ENCODE results near the gene TOR3A. TPM values are rescaled to one million over a fixed set of nuclear protein-coding genes. Genes with fewer than 3 reads are reported as not detected.
A peak's percentile ranks its signal among the peaks of the same experiment; 100 is the strongest.

TOR3A gene
- total RNA-seq, 1 experiment from 2014 or later = 25.2 TPM

- Mint-ChIP-seq H3K9me3 (ENCODE audit: unreplicated experiment) (peaks cover 17% of the 10 kb centered on the region), H3K27me3 (ENCODE audit: insufficient read depth, unreplicated experiment) (no peaks in the 10 kb centered on the region), H3K36me3 (ENCODE audit: insufficient read depth, unreplicated experiment) (peaks cover 23% of the 10 kb centered on the region), H3K4me3 (ENCODE audit: unreplicated experiment) (peak overlapping the region; percentile 12), H3K27ac (ENCODE audit: unreplicated experiment) (no peak overlapping the region), H3K4me1 (ENCODE audit: low read depth, unreplicated experiment) (peaks cover 7% of the 10 kb centered on the region)
- Histone ChIP-seq H3K4me1 (peaks cover 13% of the 10 kb centered on the region; the same call in 1 of the 2 replicates), H3K4me3 (ENCODE audit: low read depth, low read length) (no peak overlapping the region), H3K9me3 (peaks cover 6% of the 10 kb centered on the region; the same call in 1 of the 2 replicates), H3K27me3 (replicated peaks; ENCODE audit: control insufficient read depth, insufficient read depth, low read length) (no peaks in the 10 kb centered on the region), H3K36me3 (ENCODE audit: control insufficient read depth, insufficient read depth, low read length) (no peaks in the 10 kb centered on the region; the same call in 1 of the 2 replicates)
- no peak for DNase-seq
- intact Hi-C loops (cut with micrococcal nuclease; ENCODE audit: unreplicated experiment) = loop anchor here (5.0 kb wide), 1 partner anchor 151 kb away; the partner anchor contains the start of gene SOAT1
- ChIA-PET CTCF (no interaction called here), POLR2A (no interaction called here)
- no peak for TF ChIP-seq CTCF (IDR thresholded peaks at IDR 0.05; ENCODE audit: insufficient read depth in 1 of 2, low read depth in 1 of 2, low read length in 1 of 2, severe bottlenecking in 1 of 2, unreplicated experiment in 1 of 2)
- no TSS peak for BruUV-seq (replicated peaks)
Measured at GRCh38 chr1:179141592-179142251, 59.9 kb downstream of the TOR3A start.

- BruUV-seq (replicated peaks) = no TSS peak
- H3K36me3 ChIP-seq (ENCODE audit: control insufficient read depth, insufficient read depth, low read length) = no peaks in the 10 kb centered on the region; the same call in 1 of the 2 replicates
- H3K27me3 Mint-ChIP-seq (ENCODE audit: insufficient read depth, unreplicated experiment) = no peaks in the 10 kb centered on the region
- H3K9me3 Mint-ChIP-seq (ENCODE audit: unreplicated experiment) = peaks cover 17% of the 10 kb centered on the region
- ChIA-PET CTCF (no interaction called here), POLR2A (no interaction called here)
- peaks cover 13% of the 10 kb centered on the region; the same call in 1 of the 2 replicates for H3K4me1 ChIP-seq
- H3K27ac Mint-ChIP-seq (ENCODE audit: unreplicated experiment) = no peak overlapping the region
- no peak overlapping the region for H3K4me3 Mint-ChIP-seq (ENCODE audit: unreplicated experiment)
- intact Hi-C loops (cut with micrococcal nuclease; ENCODE audit: unreplicated experiment) = loop anchor here (5.0 kb wide), 1 partner anchor 149 kb away; the partner anchor contains the start of gene SOAT1
- H3K36me3 Mint-ChIP-seq (ENCODE audit: insufficient read depth, unreplicated experiment) = peaks cover 24% of the 10 kb centered on the region
- DNase-seq = peak in 1 of 2 experiments; percentile 48
- TF ChIP-seq CTCF (IDR thresholded peaks at IDR 0.05; ENCODE audit: insufficient read depth in 1 of 2, low read depth in 1 of 2, low read length in 1 of 2, severe bottlenecking in 1 of 2, unreplicated experiment in 1 of 2) = no peak
- H3K27me3 ChIP-seq (replicated peaks; ENCODE audit: control insufficient read depth, insufficient read depth, low read length) = no peaks in the 10 kb centered on the region
- H3K9me3 ChIP-seq = peaks cover 3% of the 10 kb centered on the region; the same call in 1 of the 2 replicates
- H3K4me1 Mint-ChIP-seq (ENCODE audit: low read depth, unreplicated experiment) = peaks cover 7% of the 10 kb centered on the region
- no peak overlapping the region for H3K4me3 ChIP-seq (ENCODE audit: low read depth, low read length)
Measured at GRCh38 chr1:179142889-179143299, 61.0 kb downstream of the TOR3A start.

GRCh38 chr1:179143322-179143721 is 61.5 kb downstream of the TOR3A start:
- CTCF ChIA-PET = no interaction called here
- TSS peak; percentile 57 for BruUV-seq (replicated peaks)
- peaks cover 28% of the 10 kb centered on the region for H3K36me3 Mint-ChIP-seq (ENCODE audit: insufficient read depth, unreplicated experiment)
- H3K4me1 ChIP-seq = peaks cover 13% of the 10 kb centered on the region; the same call in 1 of the 2 replicates
- no peak overlapping the region for H3K27ac Mint-ChIP-seq (ENCODE audit: unreplicated experiment)
- no peak for DNase-seq
- intact Hi-C loops (cut with micrococcal nuclease; ENCODE audit: unreplicated experiment) = loop anchor here (5.0 kb wide), 1 partner anchor 149 kb away; the partner anchor contains the start of gene SOAT1
- peaks cover 7% of the 10 kb centered on the region for H3K4me1 Mint-ChIP-seq (ENCODE audit: low read depth, unreplicated experiment)
- peaks cover 17% of the 10 kb centered on the region for H3K9me3 Mint-ChIP-seq (ENCODE audit: unreplicated experiment)
- H3K9me3 ChIP-seq = peaks cover 3% of the 10 kb centered on the region; the same call in 1 of the 2 replicates
- H3K36me3 ChIP-seq (ENCODE audit: control insufficient read depth, insufficient read depth, low read length) = no peaks in the 10 kb centered on the region; the same call in 1 of the 2 replicates
- POLR2A ChIA-PET = no interaction called here
- no peaks in the 10 kb centered on the region for H3K27me3 ChIP-seq (replicated peaks; ENCODE audit: control insufficient read depth, insufficient read depth, low read length)
- H3K27me3 Mint-ChIP-seq (ENCODE audit: insufficient read depth, unreplicated experiment) = no peaks in the 10 kb centered on the region
- TF ChIP-seq CTCF (IDR thresholded peaks at IDR 0.05; ENCODE audit: insufficient read depth in 1 of 2, low read depth in 1 of 2, low read length in 1 of 2, severe bottlenecking in 1 of 2, unreplicated experiment in 1 of 2) = no peak
- no peak overlapping the region for H3K4me3 Mint-ChIP-seq (ENCODE audit: unreplicated experiment)
- no peak overlapping the region for H3K4me3 ChIP-seq (ENCODE audit: low read depth, low read length)
